GM19463 (cell line): ENCODE measurements around the gene MTCL1.
"Not testable (repeated sequence)": the region's sequence is repeated elsewhere in the genome, so short reads cannot be mapped to it uniquely, and the experiment has no call there.

Experiments
- ATAC-seq: cut with Tn5 transposase; IDR thresholded peaks from one replicate; pipeline ENCODE4 v1.9.1; 2021; ENCODE audit warnings: mild to moderate bottlenecking, moderate library complexity; ENCODE audit not compliant: unreplicated experiment

The MTCL1 gene

DNA sequence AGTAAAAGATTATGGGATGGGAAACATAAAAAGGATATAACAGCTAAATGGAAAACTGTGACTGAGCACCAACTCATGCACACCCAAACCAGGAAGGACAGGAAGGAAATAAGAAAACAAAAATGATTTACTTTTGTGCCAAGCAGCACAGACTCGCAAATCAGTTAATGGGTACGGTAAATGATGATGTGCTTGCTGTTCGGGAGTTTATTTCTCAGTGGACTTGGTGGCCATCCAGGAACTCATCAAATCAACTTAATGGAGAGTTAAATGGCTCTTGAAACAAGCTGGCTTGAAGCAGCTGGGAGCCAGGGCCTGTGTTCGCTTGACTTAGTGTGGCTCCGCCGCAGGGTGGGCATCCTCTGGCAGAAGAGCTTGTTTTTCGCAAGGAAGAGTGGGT lies 36.2 kb downstream of the MTCL1 start:
- no peak for ATAC-seq

DNA sequence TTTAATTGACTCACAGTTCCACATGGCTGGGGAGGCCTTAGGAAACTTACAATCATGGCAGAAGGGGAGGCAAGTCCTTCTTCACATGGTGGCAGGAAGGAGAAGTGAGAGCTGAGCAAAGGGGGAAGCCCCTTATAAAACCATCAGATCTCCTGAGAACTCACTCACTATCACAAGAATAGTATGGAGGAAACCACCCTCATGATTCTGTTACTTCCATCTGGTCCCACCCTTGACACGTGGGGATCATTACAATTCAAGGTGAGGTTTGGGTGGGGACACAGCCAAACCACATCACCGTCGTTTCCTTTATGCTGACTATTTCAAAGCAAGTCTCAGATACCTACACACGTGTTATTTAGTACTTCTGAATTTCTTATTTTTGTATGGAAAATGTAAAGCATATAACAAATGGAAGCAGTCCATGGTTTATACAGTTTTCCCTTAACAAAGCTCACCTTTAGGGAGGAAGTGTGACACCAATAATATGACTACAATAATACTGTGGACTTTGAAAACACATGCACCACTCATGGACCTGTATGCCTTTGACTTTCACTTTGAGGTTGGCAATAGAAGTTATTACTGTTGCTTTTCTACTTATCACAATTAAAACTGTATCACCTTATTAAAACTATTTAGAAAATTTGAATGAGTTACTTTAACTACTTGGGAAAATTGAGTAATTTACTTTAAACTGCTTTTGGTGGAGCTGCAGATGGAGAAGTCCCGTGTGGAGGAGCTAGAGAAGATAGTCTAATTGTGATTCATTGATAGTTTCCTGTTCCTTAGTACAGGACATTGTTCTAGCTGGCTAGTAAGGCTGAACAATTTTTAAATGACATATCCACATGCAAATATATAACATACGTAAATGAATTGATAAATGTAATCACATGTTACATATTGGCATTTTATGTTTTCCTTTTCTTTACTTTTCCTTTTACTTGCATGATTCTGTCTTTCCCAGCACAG lies 37.3 kb downstream of the MTCL1 start:
- no peak for ATAC-seq

DNA sequence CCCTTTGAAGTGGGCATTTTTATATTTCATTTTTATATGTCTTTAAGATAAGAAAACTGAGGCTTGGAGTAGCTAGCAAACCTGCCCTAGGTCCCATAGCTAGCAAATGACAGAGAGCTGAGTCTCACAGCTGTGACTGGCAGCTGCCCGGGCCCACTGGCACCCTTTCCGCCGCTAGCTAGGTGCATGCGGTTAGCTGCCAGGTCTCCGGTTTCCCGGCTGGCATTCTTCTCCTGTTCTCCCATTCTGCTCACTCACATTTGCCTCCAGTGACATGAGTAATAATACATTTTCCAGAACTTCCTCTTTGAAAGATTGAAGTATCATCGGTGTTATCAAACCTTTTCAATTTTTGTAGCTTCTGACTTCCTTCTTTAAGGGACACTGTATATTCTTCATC lies 38.7 kb downstream of the MTCL1 start:
- no peak for ATAC-seq

DNA sequence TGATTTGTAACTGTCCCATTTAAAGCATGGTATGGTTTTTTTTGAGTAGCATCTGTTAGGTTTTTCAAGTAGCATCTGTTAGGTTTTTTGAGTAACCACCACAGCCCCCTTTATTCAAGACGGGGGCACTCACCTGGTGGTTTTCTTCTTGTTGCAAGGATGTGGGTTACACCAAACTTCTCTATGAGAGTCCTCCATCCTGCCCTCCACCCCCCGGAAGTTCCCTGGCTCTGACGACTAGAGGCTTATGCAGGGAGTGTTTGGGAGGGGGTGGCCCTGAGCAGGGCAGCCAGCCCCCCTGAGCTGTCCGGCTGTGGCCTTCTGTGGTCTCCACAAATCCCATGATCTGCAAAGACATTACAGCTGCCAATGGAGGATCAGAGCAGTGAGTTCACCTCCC lies 39.3 kb downstream of the MTCL1 start:
- no peak for ATAC-seq

DNA sequence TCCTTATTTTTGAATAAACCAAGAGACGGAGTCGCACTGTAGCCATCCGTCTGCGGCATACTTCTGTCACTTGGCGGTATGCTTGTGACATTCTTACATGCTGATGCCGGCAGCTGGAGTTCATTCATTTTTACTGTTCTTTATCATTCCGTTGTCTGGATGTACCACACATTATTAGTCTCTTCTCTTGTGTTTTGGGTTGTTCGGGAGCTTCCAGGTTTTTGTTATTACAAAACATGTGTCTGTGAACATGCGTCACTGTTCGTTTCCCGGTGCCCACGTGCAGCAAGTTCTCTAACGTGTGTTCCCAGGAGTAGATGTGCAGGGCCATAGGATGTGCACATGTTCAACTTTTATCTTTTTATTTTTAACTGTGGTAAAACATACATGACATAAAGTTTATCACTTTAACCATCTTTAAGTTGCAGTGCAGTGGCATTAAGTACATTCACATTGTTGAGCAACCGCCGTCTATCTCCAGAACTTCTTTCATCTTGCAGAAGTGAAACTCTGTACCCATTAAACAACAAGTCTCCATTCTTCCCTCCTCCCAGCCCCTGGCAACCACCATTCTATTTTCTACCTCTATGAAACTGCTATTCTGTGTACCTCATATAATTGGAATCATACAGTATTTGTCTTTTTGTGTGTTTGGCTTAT lies 40.1 kb downstream of the MTCL1 start:
- no peak for ATAC-seq

DNA sequence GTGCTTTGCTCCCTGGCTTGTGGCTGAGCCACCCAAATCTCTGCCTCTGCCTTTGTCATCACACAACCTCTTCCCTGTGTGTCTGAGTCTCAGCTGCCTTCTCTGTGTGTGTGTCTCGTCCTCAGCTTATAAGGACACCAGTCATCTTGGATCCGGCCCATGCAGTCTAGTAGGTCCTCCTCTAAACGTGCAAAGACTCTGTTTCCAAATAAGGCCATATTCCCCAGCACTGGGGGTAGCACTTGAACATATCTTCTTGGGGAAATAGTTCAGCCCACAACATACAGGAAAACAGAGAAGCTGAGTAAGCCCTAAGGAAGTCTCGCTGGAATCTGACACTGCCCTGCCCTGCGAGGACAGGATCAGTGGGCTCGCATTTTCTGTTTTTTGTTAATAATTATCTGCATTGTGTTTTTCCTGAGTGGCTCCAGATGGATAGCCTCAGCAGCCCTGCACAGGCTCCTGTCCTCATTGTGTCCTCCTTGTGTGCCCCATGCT lies 42.1 kb downstream of the MTCL1 start:
- no peak for ATAC-seq

DNA sequence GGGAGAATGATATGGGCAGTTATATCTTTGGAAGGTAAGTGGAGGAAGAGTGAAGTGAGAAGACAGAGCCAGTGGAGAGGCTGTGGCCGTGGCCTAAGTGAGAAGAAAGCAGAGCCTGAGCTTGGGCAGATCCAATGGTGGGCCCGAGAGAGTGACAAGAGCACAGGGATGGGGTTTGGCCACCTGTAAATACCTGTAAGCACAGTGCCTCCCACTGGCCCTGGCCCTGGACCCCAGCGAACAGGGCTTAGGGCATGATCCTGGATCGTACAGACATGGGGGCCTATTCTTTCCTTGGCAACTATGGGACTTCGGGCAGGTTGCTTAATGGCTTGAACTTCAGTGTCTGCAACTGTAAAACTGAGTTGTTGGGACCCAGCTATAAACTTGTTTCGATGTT lies 44.1 kb downstream of the MTCL1 start:
- no peak for ATAC-seq

DNA sequence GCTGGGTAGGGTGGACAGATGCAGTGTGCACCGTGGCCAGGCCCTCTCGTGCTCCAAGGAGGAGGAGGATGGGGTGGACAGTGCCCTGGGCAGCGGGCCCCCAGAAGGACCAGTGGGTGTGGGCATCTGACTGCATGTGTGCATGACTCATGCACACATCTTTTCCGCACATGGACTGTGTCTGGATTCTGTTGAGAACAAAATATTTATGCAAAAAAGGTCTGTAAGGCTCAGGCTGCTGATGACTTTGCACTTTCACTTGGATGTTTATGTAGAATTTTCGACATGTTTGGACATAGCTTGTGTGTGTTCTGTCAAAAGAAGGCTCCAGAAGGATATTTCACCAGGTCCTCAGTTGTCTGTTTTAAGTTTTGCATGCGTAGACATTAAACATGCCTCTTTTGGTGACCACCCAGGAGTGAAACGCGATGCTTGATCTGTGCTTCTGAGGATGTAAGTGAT lies 45.6 kb downstream of the MTCL1 start:
- ATAC-seq = no peak

DNA sequence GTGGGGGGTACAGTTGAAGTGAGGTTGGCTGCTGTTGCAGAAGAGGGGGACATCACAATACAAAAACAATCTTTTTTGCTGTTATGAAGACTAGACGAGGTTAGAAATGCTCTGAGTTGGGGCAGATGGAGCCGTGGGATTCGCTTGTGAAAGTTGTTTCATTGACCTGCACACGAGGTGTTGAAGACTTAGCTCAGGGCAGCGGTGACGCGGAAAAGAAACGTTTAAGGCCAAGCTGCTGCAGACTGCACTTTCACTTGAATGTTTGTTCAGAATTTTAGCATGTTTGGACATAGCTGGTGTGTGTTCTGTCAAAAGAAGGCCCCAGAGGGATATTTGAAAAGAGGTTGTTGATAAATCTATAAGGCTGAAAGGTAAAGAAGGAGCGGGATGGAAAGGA lies 46.3 kb downstream of the MTCL1 start:
- ATAC-seq = no peak

DNA sequence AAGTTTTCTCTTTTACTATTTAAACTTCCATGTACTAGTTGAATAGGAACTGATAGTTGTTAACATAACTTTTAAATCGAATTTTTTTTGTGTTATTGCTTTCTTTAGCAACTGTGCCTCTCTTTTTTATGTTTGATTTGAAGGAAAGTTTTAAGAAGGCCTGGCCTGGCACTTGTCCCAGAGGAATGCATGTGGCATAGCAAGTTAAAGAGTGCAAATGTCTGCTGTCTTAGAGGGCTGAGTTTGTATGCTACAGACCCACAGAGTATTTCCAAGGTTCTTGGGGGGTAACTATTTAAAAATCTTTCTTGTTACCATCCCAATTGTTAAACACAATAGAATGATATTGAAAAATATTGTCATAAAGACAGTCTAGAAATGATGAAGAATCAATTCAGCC lies 47.0 kb downstream of the MTCL1 start:
- ATAC-seq = no peak

DNA sequence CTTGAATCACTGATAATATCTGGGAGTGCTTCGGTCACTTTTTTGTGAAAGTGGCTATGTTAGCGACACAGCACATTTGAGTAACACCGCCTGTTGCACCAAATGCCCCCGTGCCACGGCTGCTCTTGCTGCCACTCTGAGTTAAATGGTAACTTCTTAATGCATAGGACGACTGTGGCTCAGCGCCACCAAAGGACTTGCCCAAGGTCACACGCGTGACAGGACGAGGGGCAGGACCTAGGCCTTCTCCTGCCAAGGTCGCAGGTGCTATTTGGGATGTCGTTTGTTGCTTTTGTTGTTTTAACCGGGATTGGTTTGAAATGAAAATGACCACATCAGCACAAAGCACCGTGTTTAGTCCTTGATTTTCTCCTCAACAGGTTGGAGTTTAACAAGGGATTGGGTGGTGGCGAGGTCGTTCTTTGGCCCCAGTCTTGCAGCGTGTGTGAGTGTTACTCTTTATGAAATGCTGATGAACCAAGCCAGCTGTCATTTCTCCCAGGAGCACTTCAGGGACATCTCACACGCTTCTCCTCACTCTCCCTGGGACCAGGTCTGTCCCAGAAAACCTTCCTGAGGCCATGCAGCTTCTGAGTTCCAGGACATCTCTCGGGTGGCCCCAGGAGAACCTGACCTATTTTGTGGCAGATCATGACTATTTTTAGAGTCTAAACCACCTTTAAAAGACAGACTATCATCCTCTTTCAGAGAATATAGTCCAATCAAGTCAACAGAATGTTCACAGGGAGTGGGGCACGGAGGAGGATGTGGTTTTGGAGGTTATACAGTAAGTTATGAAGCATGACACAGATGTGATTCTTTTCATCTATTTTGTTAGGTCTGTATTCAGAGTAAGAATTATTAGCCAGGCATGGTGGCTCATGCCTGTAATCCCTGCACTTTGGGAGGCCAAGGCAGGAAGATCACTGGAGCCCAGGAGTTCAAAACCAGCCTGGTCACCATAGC lies 49.9 kb downstream of the MTCL1 start:
- no peak for ATAC-seq

DNA sequence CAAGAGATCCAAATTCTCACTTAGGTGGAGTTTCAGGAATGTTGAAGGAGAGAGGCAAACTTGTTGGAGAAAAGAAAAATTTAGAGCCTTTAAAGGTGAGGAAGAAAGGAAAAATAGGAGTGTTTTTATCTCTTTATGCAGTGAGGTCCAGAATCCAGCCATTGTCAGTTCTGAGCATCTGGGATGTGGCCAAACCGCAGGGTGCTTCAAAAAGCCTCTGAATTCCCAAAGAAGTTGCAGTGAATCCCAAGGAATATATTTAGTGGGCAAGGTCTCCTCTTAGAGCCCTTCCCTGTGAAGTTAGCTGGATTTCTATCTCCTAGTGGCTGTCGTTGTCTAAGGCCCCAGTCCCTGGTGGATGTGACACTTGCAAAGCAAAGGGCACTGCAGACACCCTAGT lies 51.2 kb downstream of the MTCL1 start:
- no peak for ATAC-seq

DNA sequence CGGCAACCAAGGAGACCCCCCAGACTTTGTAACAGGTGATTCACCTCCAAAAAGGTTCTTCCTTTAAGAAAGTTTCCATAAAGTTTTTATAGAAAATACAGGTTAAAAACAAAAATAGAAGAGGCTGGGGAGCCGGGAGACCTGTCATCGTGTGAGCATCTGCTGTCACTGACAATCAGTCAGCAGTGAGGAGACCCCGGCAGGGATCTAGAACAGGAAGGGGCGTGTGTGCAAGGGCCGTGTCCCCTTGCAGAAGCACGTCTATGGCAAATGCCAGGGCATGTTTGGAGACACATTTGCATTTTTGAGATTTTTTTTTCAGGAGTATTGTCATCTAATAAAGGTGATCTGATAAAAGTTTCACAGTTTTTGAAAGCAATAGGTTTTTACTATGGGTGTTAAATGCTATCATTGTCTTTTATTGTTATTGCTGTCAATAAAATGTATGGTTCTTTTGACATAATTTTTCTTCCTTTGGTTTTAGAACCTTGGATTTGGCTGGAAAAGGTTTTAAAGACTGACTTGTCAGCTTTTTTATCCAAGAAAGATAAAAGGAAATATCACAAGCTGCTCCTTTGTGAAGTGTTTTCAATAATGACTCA lies 52.1 kb downstream of the MTCL1 start:
- ATAC-seq = no peak

DNA sequence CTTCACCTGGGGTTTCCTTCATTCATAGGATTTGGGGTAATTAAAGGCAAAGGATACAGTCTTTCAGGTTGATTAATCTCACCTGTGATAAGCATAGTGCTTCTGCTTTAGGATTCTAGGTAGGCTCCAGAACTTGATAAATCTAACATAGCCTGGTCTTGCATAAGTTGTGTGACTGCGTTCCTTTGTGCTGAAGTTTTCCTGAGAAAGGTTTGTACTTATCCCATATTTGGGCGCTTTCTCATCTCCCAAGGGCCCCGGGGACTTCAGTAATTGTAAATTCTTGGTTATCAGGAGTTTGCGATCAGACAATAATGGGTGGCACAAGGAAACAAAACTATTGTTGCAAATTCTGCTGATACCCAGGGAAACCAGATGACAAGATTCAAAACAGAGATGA lies 53.1 kb downstream of the MTCL1 start:
- ATAC-seq = no peak

DNA sequence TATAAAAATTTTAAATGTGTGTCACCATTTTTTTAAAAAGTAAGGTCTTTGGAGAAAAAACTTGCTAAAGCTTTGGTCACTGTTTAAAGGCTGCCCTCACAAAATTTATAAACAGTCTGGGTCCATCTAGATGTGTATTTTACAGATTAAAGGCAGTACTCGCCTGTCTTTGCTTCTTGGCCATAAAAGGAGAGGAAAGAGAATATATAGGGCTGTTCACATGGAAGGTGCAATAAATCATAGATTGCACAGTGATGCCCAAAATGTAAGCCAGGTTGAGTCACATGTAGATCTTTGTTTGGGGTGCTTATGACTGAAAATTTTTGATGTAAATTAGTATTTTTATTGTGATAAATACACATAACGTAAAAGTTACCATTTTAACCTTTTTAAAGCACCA lies 55.6 kb downstream of the MTCL1 start:
- ATAC-seq = no peak

DNA sequence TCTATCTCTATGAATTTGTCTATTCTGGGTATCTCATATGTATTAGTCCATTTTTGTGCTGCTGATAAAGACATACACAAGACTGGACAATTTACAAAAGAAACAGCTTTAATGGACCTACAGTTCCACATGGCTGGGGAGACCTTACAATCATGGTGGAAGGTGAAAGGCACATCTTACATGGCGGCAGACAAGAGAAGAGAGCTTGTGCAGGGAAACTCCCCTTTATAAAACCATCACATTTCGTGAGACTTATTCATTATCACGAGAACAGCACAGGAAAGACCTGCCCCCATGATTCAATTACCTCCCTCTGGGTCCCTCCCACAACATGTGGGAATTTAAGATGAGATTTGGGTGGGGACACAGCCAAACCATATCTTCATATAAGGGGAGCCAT lies 56.2 kb downstream of the MTCL1 start:
- not testable (repeated sequence) for ATAC-seq

DNA sequence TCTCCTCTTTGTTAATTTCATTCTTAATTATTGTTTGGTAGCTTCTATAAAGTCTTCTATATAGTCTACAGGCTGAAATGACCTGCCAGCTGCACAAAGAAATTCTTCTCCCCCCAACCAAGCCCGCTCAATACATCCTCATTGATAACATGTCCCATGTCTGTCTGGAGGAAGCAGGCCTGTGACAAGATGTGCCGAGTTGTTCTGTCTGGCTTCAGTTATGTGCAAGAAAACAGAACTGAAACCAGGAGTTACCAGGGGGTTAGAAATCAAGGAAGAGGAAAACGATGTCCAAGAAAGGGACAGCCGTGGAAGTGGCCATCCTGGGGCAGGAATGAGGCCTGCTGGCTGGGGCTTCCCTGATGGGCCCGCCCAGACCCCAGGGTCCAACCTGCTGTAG lies 57.6 kb downstream of the MTCL1 start:
- no peak for ATAC-seq

DNA sequence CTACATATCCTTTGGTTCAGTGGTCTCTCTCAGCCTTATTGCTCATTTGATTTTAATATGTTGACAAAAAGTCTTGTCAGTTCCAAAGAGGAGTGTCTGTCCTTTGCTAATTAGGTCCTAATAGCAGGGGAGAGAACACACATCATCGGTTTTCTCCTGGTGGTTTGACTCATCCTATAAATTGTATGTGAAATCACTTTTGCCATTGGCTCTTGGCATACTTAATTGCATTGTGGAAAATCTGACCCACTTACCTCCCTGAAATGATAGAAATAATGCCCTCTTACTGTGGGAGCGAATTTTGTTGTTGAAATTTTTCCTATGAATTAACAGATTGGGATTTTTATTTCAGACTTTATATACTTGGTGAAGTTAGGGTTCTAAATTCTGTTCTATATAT lies 58.3 kb downstream of the MTCL1 start:
- ATAC-seq = no peak

DNA sequence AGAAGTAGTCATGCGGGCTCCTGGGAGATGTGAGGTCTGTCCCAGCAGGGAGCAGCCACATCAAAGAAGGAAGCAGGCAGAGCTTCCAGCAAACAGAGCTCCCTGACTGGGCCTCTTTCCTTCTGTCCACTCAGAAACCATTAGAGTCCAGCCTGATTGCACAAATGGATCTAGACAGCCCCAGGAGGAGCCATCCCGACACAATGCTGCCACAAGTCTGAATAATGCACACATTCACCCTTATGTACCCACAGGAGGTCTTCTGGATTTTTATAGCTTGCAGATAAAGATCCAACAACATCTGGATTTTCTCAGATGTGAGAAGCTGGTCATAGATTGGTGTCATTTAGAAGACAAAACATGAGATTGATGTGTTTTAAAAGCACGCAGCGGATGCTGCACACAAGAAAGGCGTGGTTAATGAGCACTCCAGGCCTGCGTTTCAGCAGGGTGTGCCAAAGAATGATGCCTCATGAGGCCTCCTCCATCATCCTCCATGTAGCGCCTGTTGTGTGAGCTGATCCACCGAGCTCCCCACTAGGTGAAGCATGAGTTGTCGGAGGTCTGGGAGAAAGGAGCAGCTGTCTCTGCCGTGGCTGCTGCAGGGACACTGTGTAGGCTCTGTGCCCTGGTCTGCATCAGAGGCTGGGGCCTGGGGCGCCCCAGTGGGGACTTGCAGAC lies 60.6 kb downstream of the MTCL1 start:
- ATAC-seq = no peak
